Lower leg skin (tissue), 3 donors: ENCODE data around the gene HBG1.

ENCODE experiments used
- CTCF ChIP-seq, 3 donors: fragments of 450-650 bp; IDR thresholded peaks; one replicate each; pipeline ENCODE4 v1.5.1; 2016; ENCODE audit warnings: antibody characterized with exemption in 3 of 3, mild to moderate bottlenecking in 3 of 3, moderate library complexity in 2 of 3
- POLR2A ChIP-seq, 2 donors: fragments of 450-650 bp; IDR thresholded peaks; one replicate each; pipeline ENCODE4 v1.6.1; 2016 to 2017; ENCODE audit warnings: antibody characterized with exemption in 2 of 2, mild to moderate bottlenecking in 1 of 2, moderate library complexity in 1 of 2

GRCh38 chr11:5242933-5243815 lies 6.5 kb downstream of the HBG1 start:
- TF ChIP-seq POLR2A (IDR thresholded peaks at IDR 0.05) (no peak), CTCF (IDR thresholded peaks at IDR 0.05) (no peak)
